HEK293 (cell line): Measurements from ENCODE around the gene KDM5C.

ENCODE experiments used
- CTCF ChIA-PET: fragments of 350-600 bp; formaldehyde crosslinking; extraction: SDS; loops from one replicate; lab custom pipeline; 2021; ENCODE audit warnings: antibody characterized with exemption; lab: Yijun Ruan, JAX
- POLR2A ChIA-PET: fragments of 300-600 bp; formaldehyde crosslinking; extraction: SDS; loops from one replicate; lab custom pipeline; 2020; ENCODE audit warnings: antibody characterized with exemption, inconsistent platforms; lab: Yijun Ruan, JAX
- H3K27ac ChIP-seq: fragments of 200-500 bp; sonication (Bioruptor generic); 2 replicates; pipeline ENCODE4 v1.5.1; 2014; ENCODE audit warnings: low read depth, low read length, control low read depth, inconsistent platforms; ENCODE audit errors: extremely low read depth
- H3K36me3 ChIP-seq, 2 experiments: fragments of 200-500 bp in 1 of 2; sonication (Bioruptor generic) in 1 of 2; 1 replicate in 1 of 2; 2 replicates in 1 of 2; pipeline ENCODE4 v1.5.1; 2014 to 2017; ENCODE audit warnings: inconsistent platforms in 2 of 2, low read length in 2 of 2; ENCODE audit not compliant: control insufficient read depth in 2 of 2, insufficient read depth in 1 of 2
- H3K4me1 ChIP-seq: fragments of 200-500 bp; sonication (Bioruptor generic); 2 replicates; pipeline ENCODE4 v1.5.1; 2014; ENCODE audit warnings: mild to moderate bottlenecking, low read length, inconsistent platforms; ENCODE audit not compliant: control insufficient read depth, insufficient read depth
- H3K4me3 ChIP-seq: 2 replicates; pipeline ENCODE4 v1.5.1; 2011; ENCODE audit warnings: low read depth, mild to moderate bottlenecking, control low read depth, low read length, moderate library complexity
- H3K9me3 ChIP-seq: fragments of 200-500 bp; sonication (Bioruptor generic); 2 replicates; pipeline ENCODE4 v1.5.1; 2014; ENCODE audit warnings: low read depth, low read length, inconsistent platforms; ENCODE audit not compliant: control insufficient read depth, insufficient read depth
- EGR2 ChIP-seq: fragments of 450-650 bp; formaldehyde crosslinking; IDR thresholded peaks from 2 replicates; pipeline ENCODE4 v1.5.1; 2016; ENCODE audit warnings: low read depth, missing biosample characterization, missing genetic modification characterization
- KLF10 ChIP-seq: fragments of 450-650 bp; IDR thresholded peaks from 2 replicates; pipeline ENCODE4 v1.5.1; 2018; ENCODE audit warnings: missing biosample characterization, mild to moderate bottlenecking, missing genetic modification characterization
- KLF8 ChIP-seq: fragments of 450-650 bp; formaldehyde crosslinking; IDR thresholded peaks from 2 replicates; pipeline ENCODE4 v1.5.1; 2016; ENCODE audit warnings: missing biosample characterization, missing genetic modification characterization
- MYNN ChIP-seq: fragments of 450-650 bp; formaldehyde crosslinking; IDR thresholded peaks from 2 replicates; pipeline ENCODE4 v1.5.1; 2016; ENCODE audit warnings: missing biosample characterization, missing genetic modification characterization, borderline replicate concordance
- SP3 ChIP-seq: fragments of 450-650 bp; formaldehyde crosslinking; IDR thresholded peaks from 2 replicates; pipeline ENCODE4 v1.5.1; 2016; ENCODE audit warnings: missing biosample characterization, missing genetic modification characterization
- ZNF157 ChIP-seq: fragments of 450-650 bp; formaldehyde crosslinking; IDR thresholded peaks from 2 replicates; pipeline ENCODE4 v1.5.1; 2016; ENCODE audit warnings: missing biosample characterization, missing genetic modification characterization
- ZNF184 ChIP-seq: fragments of 450-650 bp; IDR thresholded peaks from 2 replicates; pipeline ENCODE4 v1.5.1; 2018; ENCODE audit warnings: missing biosample characterization, mild to moderate bottlenecking, missing genetic modification characterization
- ZNF2 ChIP-seq: fragments of 450-650 bp; formaldehyde crosslinking; IDR thresholded peaks from 2 replicates; pipeline ENCODE4 v1.5.1; 2016; ENCODE audit warnings: missing biosample characterization, missing genetic modification characterization
- ZNF23 ChIP-seq: fragments of 450-650 bp; formaldehyde crosslinking; IDR thresholded peaks from 2 replicates; pipeline ENCODE4 v1.5.1; 2016; ENCODE audit warnings: missing biosample characterization, missing genetic modification characterization, borderline replicate concordance
- ZNF26 ChIP-seq: fragments of 450-650 bp; formaldehyde crosslinking; IDR thresholded peaks from 2 replicates; pipeline ENCODE4 v1.5.1; 2016; ENCODE audit warnings: missing biosample characterization, missing genetic modification characterization
- ZNF404 ChIP-seq: fragments of 450-650 bp; formaldehyde crosslinking; IDR thresholded peaks from 2 replicates; pipeline ENCODE4 v1.5.1; 2017; ENCODE audit warnings: missing biosample characterization, missing genetic modification characterization
- ZNF416 ChIP-seq: fragments of 450-650 bp; formaldehyde crosslinking; IDR thresholded peaks from 2 replicates; pipeline ENCODE4 v1.5.1; 2016; ENCODE audit warnings: missing biosample characterization, missing genetic modification characterization
- ZNF433 ChIP-seq: fragments of 450-650 bp; formaldehyde crosslinking; IDR thresholded peaks from 2 replicates; pipeline ENCODE4 v1.5.1; 2016; ENCODE audit warnings: missing biosample characterization, missing genetic modification characterization, low read depth
- ZNF501 ChIP-seq: fragments of 450-650 bp; formaldehyde crosslinking; IDR thresholded peaks from 2 replicates; pipeline ENCODE4 v1.5.1; 2016; ENCODE audit warnings: missing biosample characterization, missing genetic modification characterization
- ZNF529 ChIP-seq: fragments of 450-650 bp; formaldehyde crosslinking; IDR thresholded peaks from 2 replicates; pipeline ENCODE4 v1.5.1; 2017; ENCODE audit warnings: missing genetic modification characterization, missing biosample characterization; ENCODE audit not compliant: insufficient replicate concordance
- ZNF544 ChIP-seq: fragments of 450-650 bp; formaldehyde crosslinking; IDR thresholded peaks from 2 replicates; pipeline ENCODE4 v1.5.0; 2017; ENCODE audit warnings: missing biosample characterization, missing genetic modification characterization
- ZNF549 ChIP-seq: fragments of 450-650 bp; IDR thresholded peaks from 2 replicates; pipeline ENCODE4 v1.5.1; 2018; ENCODE audit warnings: missing biosample characterization, missing genetic modification characterization, mild to moderate bottlenecking, inconsistent platforms, moderate library complexity
- ZNF654 ChIP-seq: fragments of 450-650 bp; formaldehyde crosslinking; IDR thresholded peaks from 2 replicates; pipeline ENCODE4 v1.5.1; 2016; ENCODE audit warnings: low read depth, missing biosample characterization, missing genetic modification characterization
- ZNF701 ChIP-seq: fragments of 450-650 bp; formaldehyde crosslinking; IDR thresholded peaks from 2 replicates; pipeline ENCODE4 v1.5.1; 2016; ENCODE audit warnings: missing biosample characterization, missing genetic modification characterization
- ZNF704 ChIP-seq: fragments of 450-650 bp; formaldehyde crosslinking; IDR thresholded peaks from 2 replicates; pipeline ENCODE4 v1.5.1; 2016; ENCODE audit warnings: missing biosample characterization, missing genetic modification characterization
- ZNF747 ChIP-seq: fragments of 450-650 bp; formaldehyde crosslinking; IDR thresholded peaks from 2 replicates; pipeline ENCODE4 v1.5.1; 2016; ENCODE audit warnings: missing biosample characterization, missing genetic modification characterization
- ZSCAN16 ChIP-seq: fragments of 450-650 bp; formaldehyde crosslinking; IDR thresholded peaks from 2 replicates; pipeline ENCODE4 v1.5.1; 2016; ENCODE audit warnings: missing biosample characterization, missing genetic modification characterization
- ZSCAN23 ChIP-seq: fragments of 450-650 bp; formaldehyde crosslinking; IDR thresholded peaks from 2 replicates; pipeline ENCODE4 v1.5.1; 2016; ENCODE audit warnings: missing biosample characterization, missing genetic modification characterization
- TF ChIP-seq, protein P1 (sequence below): fragments of 450-650 bp; formaldehyde crosslinking; IDR thresholded peaks from 2 replicates; pipeline ENCODE4 v1.5.1; 2016; ENCODE audit warnings: missing biosample characterization, missing genetic modification characterization
- TF ChIP-seq, protein P2 (sequence below): fragments of 450-650 bp; formaldehyde crosslinking; IDR thresholded peaks from 2 replicates; pipeline ENCODE4 v1.5.1; 2016; ENCODE audit warnings: missing biosample characterization, missing genetic modification characterization

The KDM5C gene

DNA sequence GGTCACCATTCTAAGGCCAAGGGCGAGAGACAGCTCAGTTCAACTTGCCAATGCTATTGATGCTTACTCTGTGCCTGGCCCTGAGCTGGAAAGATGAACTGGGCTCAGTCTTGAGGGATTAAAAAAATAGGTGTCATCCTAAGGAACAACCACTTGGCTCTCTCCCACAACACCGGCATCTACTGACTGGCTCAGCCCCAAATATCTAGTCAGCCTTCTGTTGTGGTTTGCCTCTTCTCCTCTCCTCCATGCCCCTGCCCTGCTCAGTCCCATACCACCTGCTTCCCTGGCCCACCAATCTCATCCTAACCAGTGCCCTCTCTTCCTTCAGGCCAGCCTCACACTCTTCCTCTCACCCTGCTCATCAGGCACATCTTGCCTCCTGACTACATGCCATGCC, 29.6 kb downstream of the KDM5C start (continued):
- TF ChIP-seq ZNF404 (tag by site-specific recombination) (no peak), ZNF157 (no peak), ZNF433 (tag by site-specific recombination) (no peak), ZNF747 (tag by site-specific recombination) (no peak), ZSCAN16 (tag by site-specific recombination) (no peak), ZNF544 (tag by site-specific recombination) (no peak), ZNF184 (tag by site-specific recombination) (no peak), ZNF654 (tag by site-specific recombination) (no peak), ZNF549 (tag by site-specific recombination) (no peak), ZNF529 (tag by site-specific recombination) (no peak), ZSCAN23 (no peak)
- TF ChIP-seq, all 188 proteins: peak for 0

GRCh38 chrX:53194308-53194707, 30.7 kb downstream of the KDM5C start:
- H3K9me3 ChIP-seq, result no peaks in the 10 kb centered on the region
- no peak overlapping the region for H3K4me3 ChIP-seq
- POLR2A ChIA-PET, result interaction anchor here (0.9 kb wide), 1 partner anchor 8 kb away, joined by 4 read pairs; no protein-coding TSS in a partner anchor
- CTCF ChIA-PET, result interaction anchor here (0.6 kb wide), 1 partner anchor 10 kb away, joined by 3 read pairs; no protein-coding TSS in a partner anchor
- peaks cover 40 to 81% of the 10 kb centered on the region in 2 experiments for H3K36me3 ChIP-seq
- TF ChIP-seq EGR2 (tag by site-specific recombination), result peak; percentile 32; the same call in 1 of the 2 replicates
- no peak for TF ChIP-seq ZNF701 (tag by site-specific recombination)
- TF ChIP-seq SP3, result no peak
- TF ChIP-seq, protein P1, sequence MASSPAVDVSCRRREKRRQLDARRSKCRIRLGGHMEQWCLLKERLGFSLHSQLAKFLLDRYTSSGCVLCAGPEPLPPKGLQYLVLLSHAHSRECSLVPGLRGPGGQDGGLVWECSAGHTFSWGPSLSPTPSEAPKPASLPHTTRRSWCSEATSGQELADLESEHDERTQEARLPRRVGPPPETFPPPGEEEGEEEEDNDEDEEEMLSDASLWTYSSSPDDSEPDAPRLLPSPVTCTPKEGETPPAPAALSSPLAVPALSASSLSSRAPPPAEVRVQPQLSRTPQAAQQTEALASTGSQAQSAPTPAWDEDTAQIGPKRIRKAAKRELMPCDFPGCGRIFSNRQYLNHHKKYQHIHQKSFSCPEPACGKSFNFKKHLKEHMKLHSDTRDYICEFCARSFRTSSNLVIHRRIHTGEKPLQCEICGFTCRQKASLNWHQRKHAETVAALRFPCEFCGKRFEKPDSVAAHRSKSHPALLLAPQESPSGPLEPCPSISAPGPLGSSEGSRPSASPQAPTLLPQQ (tag by site-specific recombination), result no peak
- TF ChIP-seq ZNF2 (tag by site-specific recombination), result no peak
- TF ChIP-seq ZNF704 (tag by site-specific recombination), result no peak
- no peak for TF ChIP-seq KLF10 (tag by site-specific recombination)
- H3K27ac ChIP-seq, result no peak overlapping the region
- no peaks in the 10 kb centered on the region for H3K4me1 ChIP-seq

DNA sequence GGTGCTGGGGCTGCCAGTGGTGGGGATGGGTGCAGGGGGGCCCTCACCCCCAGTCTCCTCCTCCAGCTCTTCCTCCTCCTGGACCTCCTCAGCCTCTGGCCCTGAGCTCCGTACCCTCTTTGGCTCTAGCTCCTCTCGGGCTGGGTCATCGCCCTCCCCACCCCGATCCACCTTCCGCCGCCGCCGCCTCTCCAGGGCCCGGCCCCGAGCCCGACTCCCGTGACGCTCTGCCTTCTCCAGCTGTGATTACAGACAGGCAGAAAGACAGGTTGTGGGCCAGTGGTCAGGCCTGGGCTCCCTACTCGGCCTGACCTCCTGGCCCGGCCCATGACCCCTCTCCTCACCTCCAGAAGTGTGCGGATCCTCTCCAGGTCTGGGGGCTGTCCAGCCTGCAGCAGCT, 31.9 kb downstream of the KDM5C start:
- ChIA-PET CTCF (interaction anchor here (0.6 kb wide), 2 partner anchors 12 to 51 kb away, joined by 3 to 7 read pairs; no protein-coding TSS in a partner anchor), POLR2A (no interaction called here)
- Histone ChIP-seq H3K4me1 (no peaks in the 10 kb centered on the region), H3K36me3 (peaks cover 28 to 69% of the 10 kb centered on the region in 2 experiments), H3K9me3 (no peaks in the 10 kb centered on the region), H3K27ac (no peak overlapping the region), H3K4me3 (no peak overlapping the region)
- TF ChIP-seq KLF8 (tag by site-specific recombination) (no peak), ZNF26 (tag by site-specific recombination) (no peak), ZNF416 (tag by site-specific recombination) (no peak), ZNF501 (tag by site-specific recombination) (no peak), ZNF433 (tag by site-specific recombination) (no peak), ZNF23 (tag by site-specific recombination) (no peak), MYNN (tag by site-specific recombination) (no peak)
- TF ChIP-seq, protein P2, sequence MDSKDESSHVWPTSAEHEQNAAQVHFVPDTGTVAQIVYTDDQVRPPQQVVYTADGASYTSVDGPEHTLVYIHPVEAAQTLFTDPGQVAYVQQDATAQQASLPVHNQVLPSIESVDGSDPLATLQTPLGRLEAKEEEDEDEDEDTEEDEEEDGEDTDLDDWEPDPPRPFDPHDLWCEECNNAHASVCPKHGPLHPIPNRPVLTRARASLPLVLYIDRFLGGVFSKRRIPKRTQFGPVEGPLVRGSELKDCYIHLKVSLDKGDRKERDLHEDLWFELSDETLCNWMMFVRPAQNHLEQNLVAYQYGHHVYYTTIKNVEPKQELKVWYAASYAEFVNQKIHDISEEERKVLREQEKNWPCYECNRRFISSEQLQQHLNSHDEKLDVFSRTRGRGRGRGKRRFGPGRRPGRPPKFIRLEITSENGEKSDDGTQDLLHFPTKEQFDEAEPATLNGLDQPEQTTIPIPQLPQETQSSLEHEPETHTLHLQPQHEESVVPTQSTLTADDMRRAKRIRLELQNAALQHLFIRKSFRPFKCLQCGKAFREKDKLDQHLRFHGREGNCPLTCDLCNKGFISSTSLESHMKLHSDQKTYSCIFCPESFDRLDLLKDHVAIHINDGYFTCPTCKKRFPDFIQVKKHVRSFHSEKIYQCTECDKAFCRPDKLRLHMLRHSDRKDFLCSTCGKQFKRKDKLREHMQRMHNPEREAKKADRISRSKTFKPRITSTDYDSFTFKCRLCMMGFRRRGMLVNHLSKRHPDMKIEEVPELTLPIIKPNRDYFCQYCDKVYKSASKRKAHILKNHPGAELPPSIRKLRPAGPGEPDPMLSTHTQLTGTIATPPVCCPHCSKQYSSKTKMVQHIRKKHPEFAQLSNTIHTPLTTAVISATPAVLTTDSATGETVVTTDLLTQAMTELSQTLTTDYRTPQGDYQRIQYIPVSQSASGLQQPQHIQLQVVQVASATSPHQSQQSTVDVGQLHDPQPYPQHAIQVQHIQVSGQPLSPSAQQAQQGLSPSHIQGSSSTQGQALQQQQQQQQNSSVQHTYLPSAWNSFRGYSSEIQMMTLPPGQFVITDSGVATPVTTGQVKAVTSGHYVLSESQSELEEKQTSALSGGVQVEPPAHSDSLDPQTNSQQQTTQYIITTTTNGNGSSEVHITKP (tag by site-specific recombination), result no peak
